Stomach (tissue), 8 donors: Measurements from ENCODE around the gene STXBP3. TPM values are rescaled to one million over a fixed set of nuclear protein-coding genes. Genes with fewer than 3 reads are reported as not detected.

ENCODE experiments used
- polyA plus RNA-seq, 3 donors: library from polyadenylated mRNA; stranded (reverse); fragments of 200-250 nt; gene quantifications; one replicate each; pipeline ENCODE4 v1.2.3, GENCODE V29; 2013
- total RNA-seq, 5 donors: library from RNA; depleted of rRNA; stranded (reverse); fragments of >200 nt; gene quantifications; one replicate each; pipeline versions ENCODE4 v1.1.0 to v1.2.3, GENCODE V29; 2014 to 2016
- donor health status: healthy with polysubstance abuse.
- donor health status: Bipolar disorder and iron deficiency.
- donor health status: healthy.

Gene STXBP3
- total and polyA plus RNA-seq, 8 donors: 11.7 to 170 (median 30.8) TPM

Other genes with a start within 250 kb of the STXBP3 start
- 10 to 100 TPM in 3 of 5 donors, 1 to 10 TPM in 2; 4.7 to 33.2 (median 11.0) TPM for gene EEIG2, start 186.6 kb upstream of the STXBP3 start, total RNA-seq
- 10 to 100 TPM in 1 of 3 donors, 1 to 10 TPM in 2; 3.1 to 11.9 (median 8.3) TPM for gene EEIG2, start 186.6 kb upstream of the STXBP3 start, polyA plus RNA-seq
- gene HENMT1, start 85.6 kb upstream of the STXBP3 start, total RNA-seq: 1 to 10 TPM in 3 of 5 donors, not detected in 2; 1.7 to 7.3 (median 2.2) TPM
- 1 to 10 TPM; 2.9 to 3.4 (median 3.1) TPM for gene HENMT1, start 85.6 kb upstream of the STXBP3 start, polyA plus RNA-seq
- 10 to 100 TPM; 26.3 to 82.3 (median 49.8) TPM for gene PRPF38B, start 54.4 kb upstream of the STXBP3 start, total RNA-seq
- gene PRPF38B, start 54.4 kb upstream of the STXBP3 start, polyA plus RNA-seq: 10 to 100 TPM; 17.1 to 25.4 (median 24.1) TPM
- gene FNDC7, start 33.8 kb upstream of the STXBP3 start, total RNA-seq: not detected
- gene FNDC7, start 33.8 kb upstream of the STXBP3 start, polyA plus RNA-seq: not detected
- 1 to 10 TPM in 1 of 5 donors, not detected in 4; 2.0 TPM for gene AKNAD1, start 110.4 kb downstream of the STXBP3 start, total RNA-seq
- gene AKNAD1, start 110.4 kb downstream of the STXBP3 start, polyA plus RNA-seq: under 1 TPM in 2 of 3 donors, not detected in 1; 0.28 to 0.37 TPM
- 10 to 100 TPM in 4 of 5 donors, 1 to 10 TPM in 1; 1.8 to 84.9 (median 21.4) TPM for gene GPSM2, start 130.3 kb downstream of the STXBP3 start, total RNA-seq
- 10 to 100 TPM in 1 of 3 donors, 1 to 10 TPM in 2; 4.2 to 15.0 (median 6.6) TPM for gene GPSM2, start 130.3 kb downstream of the STXBP3 start, polyA plus RNA-seq
- 10 to 100 TPM in 4 of 5 donors, 1 to 10 TPM in 1; 2.6 to 37.3 (median 16.1) TPM for gene CLCC1, start 216.8 kb downstream of the STXBP3 start, total RNA-seq
- gene CLCC1, start 216.8 kb downstream of the STXBP3 start, polyA plus RNA-seq: 1 to 10 TPM; 4.9 to 9.0 (median 7.3) TPM